GM23248 (cell line): ENCODE measurements around the gene DDTL. TPM values are rescaled to one million over a fixed set of nuclear protein-coding genes. Genes with fewer than 3 reads are reported as not detected.
"Not testable (repeated sequence)": the region's sequence is repeated elsewhere in the genome, so short reads cannot be mapped to it uniquely, and the experiment has no call there.

Experiments used
- DNase-seq: peaks from one replicate; pipeline ENCODE4 v3.0.0-alpha.2; 2015
- H2AFZ ChIP-seq: fragments of 200-600 bp; sonication (generic); 2 replicates; pipeline ENCODE4 v1.6.1; 2016; ENCODE audit warnings: antibody characterized with exemption
- H3F3A ChIP-seq: fragments of 200-600 bp; sonication (generic); 2 replicates; pipeline ENCODE4 v1.6.1; 2016; ENCODE audit warnings: mild to moderate bottlenecking, antibody characterized with exemption, mixed run types; ENCODE audit not compliant: insufficient read depth
- H3K27ac ChIP-seq: fragments of 200-600 bp; sonication (generic); 2 replicates; pipeline ENCODE4 v1.5.1; 2016; ENCODE audit warnings: mild to moderate bottlenecking
- H3K27me3 ChIP-seq: fragments of 200-600 bp; sonication (generic); replicated peaks from 2 replicates; pipeline ENCODE4 v1.6.1; 2016; ENCODE audit warnings: mild to moderate bottlenecking; ENCODE audit not compliant: insufficient read depth
- H3K36me3 ChIP-seq: fragments of 200-600 bp; sonication (generic); 2 replicates; pipeline ENCODE4 v1.6.1; 2016; ENCODE audit warnings: low read depth, mild to moderate bottlenecking
- H3K4me1 ChIP-seq: fragments of 200-600 bp; sonication (generic); 2 replicates; pipeline ENCODE4 v1.6.1; 2016; ENCODE audit warnings: mild to moderate bottlenecking; ENCODE audit not compliant: insufficient read depth
- H3K4me2 ChIP-seq: fragments of 200-600 bp; sonication (generic); one replicate; pipeline ENCODE4 v1.6.1; 2016; ENCODE audit warnings: mild to moderate bottlenecking; ENCODE audit not compliant: unreplicated experiment
- H3K4me3 ChIP-seq: fragments of 200-600 bp; sonication (generic); 2 replicates; pipeline ENCODE4 v1.5.1; 2016; ENCODE audit warnings: mild to moderate bottlenecking
- H3K79me2 ChIP-seq: fragments of 200-600 bp; sonication (generic); 2 replicates; pipeline ENCODE4 v1.6.1; 2016; ENCODE audit warnings: mild to moderate bottlenecking; ENCODE audit not compliant: insufficient read depth
- H3K9ac ChIP-seq: fragments of 200-600 bp; sonication (generic); 2 replicates; pipeline ENCODE4 v1.6.1; 2016; ENCODE audit warnings: mild to moderate bottlenecking
- H3K9me2 ChIP-seq: fragments of 200-600 bp; sonication (generic); 2 replicates; pipeline ENCODE4 v1.6.1; 2016; ENCODE audit warnings: mixed run types, mild to moderate bottlenecking, moderate library complexity; ENCODE audit not compliant: insufficient read depth
- H3K9me3 ChIP-seq: fragments of 200-600 bp; sonication (generic); one replicate; pipeline ENCODE4 v1.6.1; 2017; ENCODE audit warnings: low read depth
- H4K20me1 ChIP-seq: fragments of 200-600 bp; sonication (generic); 2 replicates; pipeline ENCODE4 v1.6.0; 2016; ENCODE audit not compliant: insufficient read depth
- EZH2 ChIP-seq: fragments of 200-600 bp; sonication (generic); IDR thresholded peaks from 2 replicates; pipeline ENCODE4 v1.6.1; 2018; ENCODE audit warnings: antibody characterized with exemption, mild to moderate bottlenecking; ENCODE audit not compliant: insufficient read depth, poor library complexity, severe bottlenecking
- EZH2phosphoT487 ChIP-seq: fragments of 200-600 bp; sonication (generic); IDR thresholded peaks from 2 replicates; pipeline ENCODE4 v1.6.1; 2018; ENCODE audit warnings: antibody characterized with exemption, moderate library complexity, mild to moderate bottlenecking, low read depth; ENCODE audit not compliant: insufficient read depth
- WGBS, 2 experiments: methylation state at CpG; one replicate each; pipeline ENCODE4 v1.1.6; 2015 to 2017; ENCODE audit warnings: low lambda C conversion rate in 2 of 2, low coverage in 1 of 2; ENCODE audit errors: missing lambda C conversion rate in 2 of 2; 5-methylcytosine and 5-hydroxymethylcytosine counted together
- in situ Hi-C: fragments of 300-500 bp; cut with MboI; formaldehyde crosslinking; loops from 2 replicates; pipeline ENCODE4 v1.15.0; 2020
- polyA plus RNA-seq: library from polyadenylated mRNA; unstranded; fragments of >200 nt; fragmentation: Nextera tagmentation; extraction: Ambion mirVana; gene quantifications from 2 replicates; pipeline ENCODE4 v1.2.1, GENCODE V29; 2016
- total RNA-seq: library from RNA; depleted of rRNA; stranded (reverse); fragments of >200 nt; shearing (Covaris generic); gene quantifications from 2 replicates; pipeline ENCODE4 v1.2.3, GENCODE V29; 2014

Gene DDTL
- total and polyA plus RNA-seq, 2 experiments from 2014 or later = 2.4 TPM; not detected in 1

DNA sequence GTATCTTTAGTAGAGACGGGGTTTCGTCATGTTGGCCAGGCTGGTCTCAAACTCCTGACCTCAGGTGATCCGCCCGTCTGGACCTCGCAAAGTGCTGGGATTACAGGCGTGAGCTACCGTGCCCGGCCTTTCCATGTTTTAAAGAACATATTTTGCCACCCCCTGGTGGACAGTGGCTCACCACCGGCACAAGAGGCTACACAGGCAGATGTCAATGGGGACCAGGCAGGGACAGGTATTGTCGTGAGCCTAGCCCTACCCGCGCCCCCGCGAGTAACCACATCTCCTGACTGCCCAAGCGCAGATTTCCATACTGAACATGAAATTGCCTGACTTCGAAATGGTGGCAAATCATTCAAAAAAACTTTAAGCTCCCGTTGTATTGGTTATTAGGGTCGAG is 594 bp upstream of the DDTL start:
- H3K27ac ChIP-seq, H3K9me3 ChIP-seq, H3K4me1 ChIP-seq, H3K4me2 ChIP-seq, H3K9me2 ChIP-seq, H3F3A ChIP-seq, H3K9ac ChIP-seq, H3K4me3 ChIP-seq, H4K20me1 ChIP-seq, H3K36me3 ChIP-seq, H2AFZ ChIP-seq, in situ Hi-C loops, DNase-seq, H3K27me3 ChIP-seq: not testable (repeated sequence)
- H3K79me2 ChIP-seq = peaks cover 22% of the 10 kb centered on the region
- WGBS, 2 experiments = no CpG with 5 or more reads among the region's 18 CpGs

DNA sequence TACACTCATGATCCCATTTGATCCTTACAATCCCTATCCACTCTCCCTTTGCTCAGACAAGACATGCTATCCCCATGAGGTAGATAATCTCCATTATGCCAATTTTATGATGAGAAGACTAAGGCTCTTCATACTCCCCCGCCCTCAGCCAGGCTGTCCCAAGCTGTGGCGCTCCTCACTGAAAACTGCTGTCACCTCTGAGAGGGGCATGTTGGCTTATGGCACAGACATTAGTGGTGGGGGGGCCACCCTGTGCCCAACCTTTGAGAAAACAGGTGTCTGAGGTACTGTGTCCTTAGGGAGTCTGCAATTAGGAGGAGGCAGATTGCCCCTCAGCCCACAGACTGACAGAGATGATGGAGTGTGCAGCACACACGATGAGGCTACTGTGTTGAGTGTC is 2.4 kb downstream of the DDTL start:
- no peaks in the 10 kb centered on the region for H3K4me1 ChIP-seq
- H3K9ac ChIP-seq = no peak overlapping the region
- H3F3A ChIP-seq = no peaks in the 10 kb centered on the region
- H3K36me3 ChIP-seq = peaks cover 3% of the 10 kb centered on the region; the same call in 1 of the 2 replicates
- H3K9me3 ChIP-seq = no peaks in the 10 kb centered on the region
- H2AFZ ChIP-seq = no peak overlapping the region
- H3K9me2 ChIP-seq = no peaks in the 10 kb centered on the region
- TF ChIP-seq EZH2phosphoT487 (no peak), EZH2 (no peak)
- H3K27ac ChIP-seq = no peak overlapping the region
- H3K27me3 ChIP-seq = no peaks in the 10 kb centered on the region
- H3K4me3 ChIP-seq = no peak overlapping the region
- WGBS, 2 experiments = 69 to 73% methylated on average over 3 of the region's 3 CpGs
- no peak overlapping the region for H3K4me2 ChIP-seq
- H4K20me1 ChIP-seq = no peaks in the 10 kb centered on the region
- H3K79me2 ChIP-seq = peaks cover 31% of the 10 kb centered on the region
- in situ Hi-C loops = no loop called here
- DNase-seq = no peak

DNA sequence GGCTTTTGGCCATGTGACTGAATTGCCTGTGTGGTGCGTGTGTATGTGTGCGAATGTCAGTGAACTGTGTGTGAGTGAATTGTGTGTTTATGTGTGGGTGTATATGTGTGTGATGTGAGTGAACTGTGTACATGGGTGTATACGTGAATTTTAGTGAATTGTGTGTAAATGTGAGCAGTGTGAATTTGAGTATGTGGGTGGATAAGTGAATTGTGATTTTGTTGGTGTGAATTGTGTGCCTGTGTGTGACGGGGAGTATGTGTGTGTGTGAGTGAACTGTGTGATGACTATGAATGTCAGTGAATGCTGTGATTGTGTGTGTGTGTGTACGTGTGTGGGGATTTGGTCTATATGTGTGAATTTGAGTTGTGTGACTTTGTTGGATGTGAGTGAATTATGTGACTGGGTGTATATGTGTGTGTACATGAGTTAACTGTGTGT is 3.5 kb downstream of the DDTL start:
- peaks cover 3% of the 10 kb centered on the region; the same call in 1 of the 2 replicates for H3K36me3 ChIP-seq
- H3K27me3 ChIP-seq = no peaks in the 10 kb centered on the region
- H3K4me1 ChIP-seq = no peaks in the 10 kb centered on the region
- no peaks in the 10 kb centered on the region for H3F3A ChIP-seq
- 54 to 58% methylated on average over 5 of the region's 5 CpGs for WGBS, 2 experiments
- H3K27ac ChIP-seq = no peak overlapping the region
- DNase-seq = no peak
- H3K4me2 ChIP-seq = no peak overlapping the region
- no peaks in the 10 kb centered on the region for H4K20me1 ChIP-seq
- TF ChIP-seq EZH2 (no peak), EZH2phosphoT487 (no peak)
- in situ Hi-C loops = no loop called here
- H3K79me2 ChIP-seq = peaks cover 31% of the 10 kb centered on the region
- no peak overlapping the region for H2AFZ ChIP-seq
- no peak overlapping the region for H3K4me3 ChIP-seq
- no peak overlapping the region for H3K9ac ChIP-seq
- no peaks in the 10 kb centered on the region for H3K9me2 ChIP-seq
- no peaks in the 10 kb centered on the region for H3K9me3 ChIP-seq

DNA sequence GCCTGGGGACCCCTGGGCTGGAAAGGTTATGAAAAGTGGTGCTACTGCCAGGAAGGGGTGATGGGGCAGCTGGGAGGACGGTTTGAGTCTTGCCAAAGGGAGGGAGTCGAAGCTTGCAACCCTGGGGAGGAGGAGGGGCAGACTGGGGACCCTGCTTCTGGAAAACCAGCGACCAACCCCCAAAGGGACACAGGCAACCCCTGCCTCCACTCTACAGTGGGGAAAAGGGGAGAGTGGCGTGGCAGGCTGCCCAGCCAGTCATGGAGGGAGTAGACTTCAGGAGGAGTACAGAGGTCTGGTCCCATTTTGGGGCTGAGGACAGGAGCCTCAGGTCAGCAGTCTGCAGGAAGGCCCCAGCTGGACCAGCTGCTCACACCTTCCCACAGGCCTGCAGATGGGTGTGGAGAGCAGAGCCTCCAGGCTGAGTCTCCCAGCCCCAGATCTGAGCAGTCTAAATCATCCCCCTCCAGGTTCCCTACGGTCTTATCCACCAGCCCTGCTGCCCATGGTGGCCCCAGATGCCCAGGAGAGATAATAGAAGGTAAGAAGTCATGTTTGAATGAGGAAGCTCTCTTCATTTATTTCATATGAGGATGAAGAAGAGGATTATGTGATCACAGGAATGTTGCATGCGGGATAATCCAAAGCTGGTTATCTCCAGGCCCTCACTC is 4.3 kb downstream of the DDTL start:
- TF ChIP-seq EZH2phosphoT487 (no peak), EZH2 (no peak)
- Histone ChIP-seq H3K4me3 (no peak overlapping the region), H3F3A (no peaks in the 10 kb centered on the region), H3K9me2 (no peaks in the 10 kb centered on the region), H4K20me1 (no peaks in the 10 kb centered on the region), H3K27ac (no peak overlapping the region), H3K36me3 (peaks cover 3% of the 10 kb centered on the region; the same call in 1 of the 2 replicates), H3K9me3 (no peaks in the 10 kb centered on the region), H3K27me3 (no peaks in the 10 kb centered on the region), H3K79me2 (peaks cover 31% of the 10 kb centered on the region), H2AFZ (no peak overlapping the region), H3K9ac (no peak overlapping the region), H3K4me2 (no peak overlapping the region), H3K4me1 (no peaks in the 10 kb centered on the region)
- WGBS, 2 experiments = 72 to 78% methylated on average over 6 of the region's 6 CpGs
- DNase-seq = no peak
- in situ Hi-C loops = no loop called here

DNA sequence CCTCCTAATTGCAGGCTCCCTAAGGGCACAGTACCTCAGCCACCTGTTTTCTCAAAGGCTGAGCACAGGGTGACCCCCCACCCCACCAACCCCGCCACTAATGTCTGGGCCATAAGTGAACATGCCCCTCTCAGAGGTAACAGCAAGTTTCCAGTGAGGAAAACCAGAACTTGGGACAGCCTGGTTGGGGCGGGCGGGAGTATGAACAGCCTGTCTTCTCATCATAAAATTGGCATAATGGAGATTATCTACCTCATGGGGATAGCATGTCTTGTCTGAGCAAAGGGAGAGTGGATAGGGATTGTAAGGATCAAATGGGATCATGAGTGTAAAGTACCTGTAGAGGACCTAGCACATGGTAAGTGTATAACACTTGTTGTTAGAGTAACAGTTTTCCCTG is 5.2 kb downstream of the DDTL start:
- in situ Hi-C loops = not testable (repeated sequence)
- WGBS, 2 experiments = 100% methylated on average over 3 of the region's 3 CpGs

DNA sequence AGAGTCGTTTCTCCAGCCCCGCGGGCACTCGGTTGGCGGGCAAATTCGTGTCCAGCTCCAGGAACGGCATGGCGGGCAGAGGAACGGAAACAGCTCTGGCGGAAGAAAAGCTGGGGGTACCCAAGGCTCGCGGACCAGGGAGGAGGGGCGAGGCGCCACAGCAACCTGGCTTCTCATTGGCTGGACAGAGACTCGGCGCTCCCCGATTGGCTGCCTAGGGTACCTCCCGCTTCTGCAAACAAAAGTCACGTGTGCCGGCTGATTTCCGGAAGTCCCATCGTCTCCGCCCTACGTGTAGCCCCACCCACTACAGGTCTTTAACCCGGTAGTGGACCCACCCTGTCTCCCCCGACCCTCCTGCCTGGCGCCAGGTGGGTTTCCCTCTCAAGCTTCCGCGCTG is 7.7 kb downstream of the DDTL start, which contains the start of gene DDT:
Gene DDT, minus strand, starts transcription at position 97 of the 400 bp plus-strand sequence. Its CDS starts 27 bp downstream, at position 70.
- H3K9me3 ChIP-seq, H3K27ac ChIP-seq, DNase-seq, in situ Hi-C loops, H3F3A ChIP-seq, H4K20me1 ChIP-seq, H3K9ac ChIP-seq, H3K36me3 ChIP-seq, H3K4me2 ChIP-seq, H3K27me3 ChIP-seq, H3K4me3 ChIP-seq, H3K4me1 ChIP-seq, H2AFZ ChIP-seq, H3K9me2 ChIP-seq: not testable (repeated sequence)
- no CpG with 5 or more reads among the region's 29 CpGs for WGBS, 2 experiments
- peaks cover 26% of the 10 kb centered on the region for H3K79me2 ChIP-seq

More for the DNA sequence above, 5.2 kb downstream of the DDTL start:
- H3K27ac ChIP-seq, H3K9me2 ChIP-seq, H3K27me3 ChIP-seq, H4K20me1 ChIP-seq, H2AFZ ChIP-seq, H3K36me3 ChIP-seq, H3F3A ChIP-seq, H3K4me2 ChIP-seq, H3K4me1 ChIP-seq, H3K9me3 ChIP-seq, DNase-seq, H3K4me3 ChIP-seq, H3K9ac ChIP-seq: not testable (repeated sequence)
- peaks cover 31% of the 10 kb centered on the region for H3K79me2 ChIP-seq

DNA sequence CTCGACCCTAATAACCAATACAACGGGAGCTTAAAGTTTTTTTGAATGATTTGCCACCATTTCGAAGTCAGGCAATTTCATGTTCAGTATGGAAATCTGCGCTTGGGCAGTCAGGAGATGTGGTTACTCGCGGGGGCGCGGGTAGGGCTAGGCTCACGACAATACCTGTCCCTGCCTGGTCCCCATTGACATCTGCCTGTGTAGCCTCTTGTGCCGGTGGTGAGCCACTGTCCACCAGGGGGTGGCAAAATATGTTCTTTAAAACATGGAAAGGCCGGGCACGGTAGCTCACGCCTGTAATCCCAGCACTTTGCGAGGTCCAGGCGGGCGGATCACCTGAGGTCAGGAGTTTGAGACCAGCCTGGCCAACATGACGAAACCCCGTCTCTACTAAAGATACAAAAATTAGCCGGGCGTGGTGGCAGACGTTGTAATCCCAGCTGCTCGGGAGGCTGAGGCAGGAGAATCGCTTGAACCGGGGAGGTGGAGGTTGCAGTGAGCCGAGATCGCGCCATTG is 8.2 kb downstream of the DDTL start:
- DNase-seq, H3K27me3 ChIP-seq, H3K4me2 ChIP-seq, H3K4me3 ChIP-seq, H3K9me2 ChIP-seq, H3K9me3 ChIP-seq, H3K4me1 ChIP-seq, H3K9ac ChIP-seq, in situ Hi-C loops, H2AFZ ChIP-seq, H3K27ac ChIP-seq, H4K20me1 ChIP-seq, H3F3A ChIP-seq, H3K36me3 ChIP-seq: not testable (repeated sequence)
- H3K79me2 ChIP-seq = peaks cover 21% of the 10 kb centered on the region
- 23 to 29% methylated on average over 7 to 11 of the region's 27 CpGs for WGBS, 2 experiments
